Transverse colon (tissue), 4 donors: ENCODE measurements around the gene NAALAD2.

Source experiments
- EP300 ChIP-seq: sonication (generic); formaldehyde crosslinking; IDR thresholded peaks from one replicate; pipeline ENCODE4 v1.6.1; 2017; ENCODE audit warnings: antibody characterized with exemption, low read depth
- POLR2A ChIP-seq: fragments of 450-650 bp; IDR thresholded peaks from one replicate; pipeline ENCODE4 v1.6.1; 2016; ENCODE audit warnings: antibody characterized with exemption, mild to moderate bottlenecking, moderate library complexity
- POLR2AphosphoS5 ChIP-seq, 3 donors: sonication (generic); formaldehyde crosslinking; IDR thresholded peaks; one replicate each; pipeline ENCODE4 v1.6.1; 2016; ENCODE audit warnings: antibody characterized with exemption in 3 of 3
- TF ChIP-seq, protein P1 (sequence below), 5 experiments: fragments of 200-600 bp in 3 of 5; fragments of 450-650 bp in 2 of 5; sonication (generic) in 3 of 5; IDR thresholded peaks; 1 replicate in 2 of 5; 2 replicates in 3 of 5; pipeline ENCODE4 v1.5.1; 2016 to 2017; ENCODE audit warnings: antibody characterized with exemption in 5 of 5, inconsistent platforms in 3 of 5, mild to moderate bottlenecking in 2 of 5, moderate library complexity in 1 of 5

DNA sequence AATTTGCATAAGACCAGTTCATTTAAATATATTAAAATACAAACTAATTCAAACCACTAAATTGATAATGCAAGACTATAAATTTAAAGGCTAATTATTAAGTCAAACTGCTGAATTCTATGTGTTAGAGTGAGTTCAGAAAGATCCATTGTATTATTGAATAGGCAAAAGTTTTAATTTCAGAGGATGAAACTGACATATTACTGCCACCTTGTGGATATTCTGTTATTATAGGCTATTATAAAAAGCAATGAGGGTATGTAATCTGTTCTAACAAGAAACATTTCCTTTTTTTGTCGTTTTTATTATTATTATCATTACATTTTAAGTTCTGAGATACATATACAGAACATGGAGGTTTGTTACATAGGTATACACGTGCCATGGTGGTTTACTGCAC, 20.9 kb upstream of the NAALAD2 start:
- no peak for TF ChIP-seq POLR2A
- TF ChIP-seq, protein P1, sequence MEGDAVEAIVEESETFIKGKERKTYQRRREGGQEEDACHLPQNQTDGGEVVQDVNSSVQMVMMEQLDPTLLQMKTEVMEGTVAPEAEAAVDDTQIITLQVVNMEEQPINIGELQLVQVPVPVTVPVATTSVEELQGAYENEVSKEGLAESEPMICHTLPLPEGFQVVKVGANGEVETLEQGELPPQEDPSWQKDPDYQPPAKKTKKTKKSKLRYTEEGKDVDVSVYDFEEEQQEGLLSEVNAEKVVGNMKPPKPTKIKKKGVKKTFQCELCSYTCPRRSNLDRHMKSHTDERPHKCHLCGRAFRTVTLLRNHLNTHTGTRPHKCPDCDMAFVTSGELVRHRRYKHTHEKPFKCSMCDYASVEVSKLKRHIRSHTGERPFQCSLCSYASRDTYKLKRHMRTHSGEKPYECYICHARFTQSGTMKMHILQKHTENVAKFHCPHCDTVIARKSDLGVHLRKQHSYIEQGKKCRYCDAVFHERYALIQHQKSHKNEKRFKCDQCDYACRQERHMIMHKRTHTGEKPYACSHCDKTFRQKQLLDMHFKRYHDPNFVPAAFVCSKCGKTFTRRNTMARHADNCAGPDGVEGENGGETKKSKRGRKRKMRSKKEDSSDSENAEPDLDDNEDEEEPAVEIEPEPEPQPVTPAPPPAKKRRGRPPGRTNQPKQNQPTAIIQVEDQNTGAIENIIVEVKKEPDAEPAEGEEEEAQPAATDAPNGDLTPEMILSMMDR (IDR thresholded peaks at IDR 0.05), result peak in 3 of 5 experiments; percentile 25 to 32 (median 26)
- no peak for TF ChIP-seq POLR2AphosphoS5 (IDR thresholded peaks at IDR 0.05)
- TF ChIP-seq EP300, result no peak
